SK-N-SH (cell line): ENCODE data around the gene ODAM.

ENCODE experiments used
- EP300 ChIP-seq, 2 experiments: IDR thresholded peaks; 2 replicates each; pipeline versions ENCODE4 v1.4.0 to v1.6.1; 2012; ENCODE audit warnings: borderline replicate concordance in 1 of 2, low read depth in 1 of 2, low read length in 1 of 2
- GATA2 ChIP-seq: sonication (generic); formaldehyde crosslinking; IDR thresholded peaks from 2 replicates; pipeline ENCODE4 v1.5.0; 2020; ENCODE audit warnings: mild to moderate bottlenecking, missing genetic modification reagents
- SMC3 ChIP-seq: IDR thresholded peaks from 2 replicates; pipeline ENCODE4 v1.6.1; 2012; ENCODE audit warnings: low read depth, low read length, improper control_type of control experiment
- TF ChIP-seq, protein P1 (sequence below): IDR thresholded peaks from 2 replicates; pipeline ENCODE4; 2012
- TF ChIP-seq, protein P2 (sequence below): fragments of 200-600 bp; sonication (generic); IDR thresholded peaks from 2 replicates; pipeline ENCODE4 v1.6.1; 2017; ENCODE audit warnings: antibody characterized with exemption, mild to moderate bottlenecking, moderate library complexity

DNA sequence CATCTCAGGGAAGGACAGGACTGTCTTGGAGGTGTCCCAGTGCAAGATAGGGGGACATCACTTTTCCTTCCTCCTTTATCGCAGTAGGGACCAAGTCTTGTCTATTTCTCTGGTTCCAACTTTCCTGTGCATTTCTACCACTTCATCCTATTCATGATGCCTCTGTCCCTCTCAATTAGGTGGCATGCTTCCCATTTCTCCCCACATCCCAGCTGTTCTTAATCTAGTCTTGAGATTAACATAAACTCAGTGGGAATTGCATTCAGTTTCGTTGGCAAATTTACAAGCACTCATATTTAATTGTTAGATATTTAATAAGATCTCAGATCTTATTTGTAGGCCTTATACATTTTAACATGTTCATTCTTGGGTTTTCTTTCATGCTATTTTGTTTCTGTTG is 15.7 kb upstream of the ODAM start:
- no peak for TF ChIP-seq SMC3
- TF ChIP-seq GATA2, result no peak
- TF ChIP-seq, protein P1, sequence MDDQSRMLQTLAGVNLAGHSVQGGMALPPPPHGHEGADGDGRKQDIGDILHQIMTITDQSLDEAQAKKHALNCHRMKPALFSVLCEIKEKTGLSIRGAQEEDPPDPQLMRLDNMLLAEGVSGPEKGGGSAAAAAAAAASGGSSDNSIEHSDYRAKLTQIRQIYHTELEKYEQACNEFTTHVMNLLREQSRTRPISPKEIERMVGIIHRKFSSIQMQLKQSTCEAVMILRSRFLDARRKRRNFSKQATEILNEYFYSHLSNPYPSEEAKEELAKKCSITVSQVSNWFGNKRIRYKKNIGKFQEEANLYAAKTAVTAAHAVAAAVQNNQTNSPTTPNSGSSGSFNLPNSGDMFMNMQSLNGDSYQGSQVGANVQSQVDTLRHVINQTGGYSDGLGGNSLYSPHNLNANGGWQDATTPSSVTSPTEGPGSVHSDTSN, result no peak
- TF ChIP-seq, protein P2, sequence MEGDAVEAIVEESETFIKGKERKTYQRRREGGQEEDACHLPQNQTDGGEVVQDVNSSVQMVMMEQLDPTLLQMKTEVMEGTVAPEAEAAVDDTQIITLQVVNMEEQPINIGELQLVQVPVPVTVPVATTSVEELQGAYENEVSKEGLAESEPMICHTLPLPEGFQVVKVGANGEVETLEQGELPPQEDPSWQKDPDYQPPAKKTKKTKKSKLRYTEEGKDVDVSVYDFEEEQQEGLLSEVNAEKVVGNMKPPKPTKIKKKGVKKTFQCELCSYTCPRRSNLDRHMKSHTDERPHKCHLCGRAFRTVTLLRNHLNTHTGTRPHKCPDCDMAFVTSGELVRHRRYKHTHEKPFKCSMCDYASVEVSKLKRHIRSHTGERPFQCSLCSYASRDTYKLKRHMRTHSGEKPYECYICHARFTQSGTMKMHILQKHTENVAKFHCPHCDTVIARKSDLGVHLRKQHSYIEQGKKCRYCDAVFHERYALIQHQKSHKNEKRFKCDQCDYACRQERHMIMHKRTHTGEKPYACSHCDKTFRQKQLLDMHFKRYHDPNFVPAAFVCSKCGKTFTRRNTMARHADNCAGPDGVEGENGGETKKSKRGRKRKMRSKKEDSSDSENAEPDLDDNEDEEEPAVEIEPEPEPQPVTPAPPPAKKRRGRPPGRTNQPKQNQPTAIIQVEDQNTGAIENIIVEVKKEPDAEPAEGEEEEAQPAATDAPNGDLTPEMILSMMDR, result no peak
- TF ChIP-seq EP300 (IDR thresholded peaks at IDR 0.05; ENCODE audit: borderline replicate concordance in 1 of 2, low read depth in 1 of 2, low read length in 1 of 2), result no peak
